Erythroblast (primary cell): ENCODE measurements around the gene MBOAT1.

ENCODE experiments used
- GATA1 ChIP-seq: IDR thresholded peaks from 2 replicates; pipeline ENCODE4 v1.6.1; 2011; ENCODE audit warnings: low read depth, mild to moderate bottlenecking, control low read depth, low read length, moderate library complexity
- POLR2A ChIP-seq: IDR thresholded peaks from 2 replicates; pipeline ENCODE4 v1.6.1; 2011; ENCODE audit warnings: mild to moderate bottlenecking, low read length

DNA sequence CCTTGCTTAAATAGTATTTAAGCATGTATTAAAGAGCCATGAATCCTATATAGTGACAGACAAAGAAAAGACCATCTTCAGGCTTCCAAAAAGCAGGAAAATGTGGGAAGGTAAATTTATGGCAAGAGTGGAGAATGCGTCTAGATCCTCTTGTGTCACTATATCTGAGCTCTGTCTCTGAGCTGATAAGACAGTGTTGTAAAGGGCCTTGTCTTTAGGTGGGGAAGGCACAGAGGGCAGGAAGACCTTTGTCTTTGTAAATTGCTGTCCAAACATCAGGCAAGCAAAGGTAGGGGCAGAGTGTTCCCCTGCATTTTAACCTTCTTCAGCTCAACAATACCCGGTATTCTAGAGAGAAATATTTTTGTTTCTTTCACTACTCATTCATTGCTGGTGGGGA is 33.9 kb upstream of the MBOAT1 start:
- TF ChIP-seq POLR2A = no peak
- no peak for TF ChIP-seq GATA1
